HL-60 (cell line): ENCODE measurements around the gene CYP8B1.

Experiments used
- DNase-seq, 2 experiments: peaks; one replicate each; pipeline ENCODE4 v3.0.0-alpha.2; 2010 to 2020; ENCODE audit warnings: low read depth in 1 of 2, low spot score in 1 of 2
- H3K27ac ChIP-seq: fragments of 250-450 bp; sonication (Bioruptor Pico); replicated peaks from 2 replicates; pipeline ENCODE4 v1.5.1; 2020; ENCODE audit warnings: mild to moderate bottlenecking, moderate library complexity
- H3K27me3 ChIP-seq: fragments of 250-450 bp; sonication (Bioruptor Pico); 2 replicates; pipeline ENCODE4 v1.5.1; 2021; ENCODE audit warnings: mild to moderate bottlenecking, moderate library complexity; ENCODE audit not compliant: insufficient read depth, poor library complexity, severe bottlenecking
- H3K4me3 ChIP-seq: replicated peaks from 2 replicates; pipeline ENCODE4 v1.5.1; 2011; ENCODE audit warnings: mild to moderate bottlenecking, control low read depth, low read length; ENCODE audit not compliant: insufficient read depth
- GABPA ChIP-seq: IDR thresholded peaks from 2 replicates; pipeline ENCODE4 v1.6.1; 2012; ENCODE audit warnings: low read depth
- POLR2AphosphoS5 ChIP-seq: IDR thresholded peaks from 2 replicates; pipeline ENCODE4 v1.6.1; 2012; ENCODE audit warnings: low read depth
- SPI1 ChIP-seq: IDR thresholded peaks from 2 replicates; pipeline ENCODE4 v1.6.1; 2012; ENCODE audit warnings: low read depth, mild to moderate bottlenecking, borderline replicate concordance
- TF ChIP-seq, protein P1 (sequence below): IDR thresholded peaks from 2 replicates; pipeline ENCODE4 v1.6.1; 2012; ENCODE audit warnings: low read depth; ENCODE audit not compliant: insufficient replicate concordance
- TF ChIP-seq, protein P2 (sequence below): IDR thresholded peaks from one replicate; pipeline ENCODE4 v1.5.1; 2011; ENCODE audit warnings: low read length, control low read depth, inconsistent platforms; ENCODE audit not compliant: insufficient read depth

The CYP8B1 gene

DNA sequence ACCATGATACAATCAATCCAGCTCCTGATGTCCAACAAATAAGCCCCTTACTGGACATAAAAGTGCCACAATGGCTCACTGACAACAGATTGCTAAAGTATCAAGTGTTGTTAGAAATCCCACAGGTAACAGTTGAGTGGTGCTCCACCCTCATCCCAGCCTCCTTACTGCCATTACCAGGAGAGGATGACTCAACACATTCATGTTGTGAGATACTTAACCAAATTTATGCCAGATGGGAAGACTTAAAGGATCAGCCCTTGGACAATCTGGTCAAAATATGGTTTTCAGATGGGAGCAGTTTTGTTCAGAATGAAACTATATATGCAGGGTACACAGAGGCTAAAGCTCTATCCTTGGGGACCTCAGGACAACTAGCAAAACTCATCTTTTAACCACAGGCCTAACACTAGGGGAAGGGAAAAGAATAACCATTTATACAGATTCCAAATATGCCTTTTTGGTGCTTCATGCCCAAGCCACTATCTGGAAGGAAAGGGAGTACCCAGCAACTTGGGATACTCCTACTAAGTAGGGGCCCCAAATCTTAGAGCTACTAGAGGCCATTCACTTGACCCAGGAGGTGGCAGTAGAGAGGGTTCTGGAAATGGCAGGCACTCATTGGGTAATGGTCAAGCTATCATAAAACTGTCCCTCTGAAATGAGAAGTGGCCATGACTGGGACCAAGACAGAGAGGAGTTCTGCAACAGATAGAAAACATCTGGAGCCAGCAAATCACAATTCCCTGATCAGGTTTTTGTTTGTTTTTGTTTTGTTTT lies 23.4 kb upstream of the CYP8B1 start:
- no peaks in the 10 kb centered on the region for H3K27me3 ChIP-seq
- H3K4me3 ChIP-seq = no peak overlapping the region
- TF ChIP-seq, protein P1, sequence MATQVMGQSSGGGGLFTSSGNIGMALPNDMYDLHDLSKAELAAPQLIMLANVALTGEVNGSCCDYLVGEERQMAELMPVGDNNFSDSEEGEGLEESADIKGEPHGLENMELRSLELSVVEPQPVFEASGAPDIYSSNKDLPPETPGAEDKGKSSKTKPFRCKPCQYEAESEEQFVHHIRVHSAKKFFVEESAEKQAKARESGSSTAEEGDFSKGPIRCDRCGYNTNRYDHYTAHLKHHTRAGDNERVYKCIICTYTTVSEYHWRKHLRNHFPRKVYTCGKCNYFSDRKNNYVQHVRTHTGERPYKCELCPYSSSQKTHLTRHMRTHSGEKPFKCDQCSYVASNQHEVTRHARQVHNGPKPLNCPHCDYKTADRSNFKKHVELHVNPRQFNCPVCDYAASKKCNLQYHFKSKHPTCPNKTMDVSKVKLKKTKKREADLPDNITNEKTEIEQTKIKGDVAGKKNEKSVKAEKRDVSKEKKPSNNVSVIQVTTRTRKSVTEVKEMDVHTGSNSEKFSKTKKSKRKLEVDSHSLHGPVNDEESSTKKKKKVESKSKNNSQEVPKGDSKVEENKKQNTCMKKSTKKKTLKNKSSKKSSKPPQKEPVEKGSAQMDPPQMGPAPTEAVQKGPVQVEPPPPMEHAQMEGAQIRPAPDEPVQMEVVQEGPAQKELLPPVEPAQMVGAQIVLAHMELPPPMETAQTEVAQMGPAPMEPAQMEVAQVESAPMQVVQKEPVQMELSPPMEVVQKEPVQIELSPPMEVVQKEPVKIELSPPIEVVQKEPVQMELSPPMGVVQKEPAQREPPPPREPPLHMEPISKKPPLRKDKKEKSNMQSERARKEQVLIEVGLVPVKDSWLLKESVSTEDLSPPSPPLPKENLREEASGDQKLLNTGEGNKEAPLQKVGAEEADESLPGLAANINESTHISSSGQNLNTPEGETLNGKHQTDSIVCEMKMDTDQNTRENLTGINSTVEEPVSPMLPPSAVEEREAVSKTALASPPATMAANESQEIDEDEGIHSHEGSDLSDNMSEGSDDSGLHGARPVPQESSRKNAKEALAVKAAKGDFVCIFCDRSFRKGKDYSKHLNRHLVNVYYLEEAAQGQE = no peak
- no peak for TF ChIP-seq GABPA
- TF ChIP-seq, protein P2, sequence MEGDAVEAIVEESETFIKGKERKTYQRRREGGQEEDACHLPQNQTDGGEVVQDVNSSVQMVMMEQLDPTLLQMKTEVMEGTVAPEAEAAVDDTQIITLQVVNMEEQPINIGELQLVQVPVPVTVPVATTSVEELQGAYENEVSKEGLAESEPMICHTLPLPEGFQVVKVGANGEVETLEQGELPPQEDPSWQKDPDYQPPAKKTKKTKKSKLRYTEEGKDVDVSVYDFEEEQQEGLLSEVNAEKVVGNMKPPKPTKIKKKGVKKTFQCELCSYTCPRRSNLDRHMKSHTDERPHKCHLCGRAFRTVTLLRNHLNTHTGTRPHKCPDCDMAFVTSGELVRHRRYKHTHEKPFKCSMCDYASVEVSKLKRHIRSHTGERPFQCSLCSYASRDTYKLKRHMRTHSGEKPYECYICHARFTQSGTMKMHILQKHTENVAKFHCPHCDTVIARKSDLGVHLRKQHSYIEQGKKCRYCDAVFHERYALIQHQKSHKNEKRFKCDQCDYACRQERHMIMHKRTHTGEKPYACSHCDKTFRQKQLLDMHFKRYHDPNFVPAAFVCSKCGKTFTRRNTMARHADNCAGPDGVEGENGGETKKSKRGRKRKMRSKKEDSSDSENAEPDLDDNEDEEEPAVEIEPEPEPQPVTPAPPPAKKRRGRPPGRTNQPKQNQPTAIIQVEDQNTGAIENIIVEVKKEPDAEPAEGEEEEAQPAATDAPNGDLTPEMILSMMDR = no peak
- TF ChIP-seq POLR2AphosphoS5 = no peak
- no peak for TF ChIP-seq SPI1
- DNase-seq = no peak
- H3K27ac ChIP-seq = no peak overlapping the region

DNA sequence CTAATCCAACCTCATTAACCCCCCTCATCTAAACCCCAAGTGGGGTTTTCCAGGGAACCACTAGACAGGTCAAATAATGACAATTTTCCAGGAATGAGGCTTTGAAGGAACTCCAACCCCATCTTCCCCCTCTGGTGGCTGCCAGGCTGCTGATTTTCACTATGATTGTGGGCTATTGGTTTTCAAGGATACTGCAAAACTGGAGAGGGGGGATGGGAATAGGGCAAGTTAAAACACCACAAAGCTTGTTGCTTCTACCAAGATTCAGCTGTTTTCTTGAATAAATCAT lies 19.8 kb upstream of the CYP8B1 start:
- Histone ChIP-seq H3K27ac (no peak overlapping the region), H3K4me3 (no peak overlapping the region), H3K27me3 (no peaks in the 10 kb centered on the region)
- no peak for DNase-seq
- TF ChIP-seq SPI1 = no peak
- TF ChIP-seq, protein P2 = no peak

DNA sequence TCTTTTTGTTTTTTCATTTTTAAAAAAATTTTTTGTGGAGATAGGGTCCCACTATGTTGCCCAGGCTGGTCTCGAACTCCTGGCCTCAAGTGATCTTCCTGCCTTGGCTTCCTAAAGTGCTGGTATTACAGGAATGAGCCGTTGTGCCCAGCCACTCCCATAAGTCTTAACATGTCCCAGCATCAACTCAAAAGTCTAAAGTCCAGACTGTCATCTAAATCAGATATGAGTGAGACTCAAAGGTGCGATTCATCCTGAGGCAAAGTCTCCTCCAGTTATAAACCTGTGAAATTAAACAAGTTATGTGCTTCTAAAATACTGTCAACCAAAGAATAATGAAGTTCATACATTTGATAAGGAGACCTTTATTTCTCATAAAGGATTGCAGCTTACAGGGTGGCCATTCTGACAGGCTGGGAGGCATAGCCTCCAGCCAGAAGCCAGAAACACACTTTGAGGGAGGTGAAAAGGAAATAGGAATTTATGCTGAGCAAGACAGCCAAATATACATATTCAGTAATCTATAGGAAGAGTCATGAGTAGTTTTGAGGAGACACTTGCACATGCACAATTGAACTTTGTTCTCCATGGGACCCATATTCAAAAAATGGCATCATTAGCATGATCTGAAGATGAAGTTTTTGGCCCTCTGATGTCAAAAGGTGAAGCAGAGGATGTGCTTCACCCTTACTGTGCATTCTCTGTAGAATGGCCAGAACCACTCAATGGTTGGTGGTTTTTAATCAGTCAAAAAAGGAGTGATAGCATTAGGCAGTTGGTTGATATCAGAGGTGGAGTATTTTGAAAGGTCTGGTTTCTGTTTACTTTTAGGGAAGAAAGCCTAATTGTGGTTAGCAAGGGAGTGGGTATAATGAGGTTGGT lies 19.3 kb upstream of the CYP8B1 start:
- no peak overlapping the region for H3K27ac ChIP-seq
- no peak for DNase-seq
- no peaks in the 10 kb centered on the region for H3K27me3 ChIP-seq
- TF ChIP-seq POLR2AphosphoS5 = no peak
- no peak for TF ChIP-seq SPI1
- TF ChIP-seq, protein P2 = no peak
- TF ChIP-seq, protein P1 = no peak
- H3K4me3 ChIP-seq = no peak overlapping the region

DNA sequence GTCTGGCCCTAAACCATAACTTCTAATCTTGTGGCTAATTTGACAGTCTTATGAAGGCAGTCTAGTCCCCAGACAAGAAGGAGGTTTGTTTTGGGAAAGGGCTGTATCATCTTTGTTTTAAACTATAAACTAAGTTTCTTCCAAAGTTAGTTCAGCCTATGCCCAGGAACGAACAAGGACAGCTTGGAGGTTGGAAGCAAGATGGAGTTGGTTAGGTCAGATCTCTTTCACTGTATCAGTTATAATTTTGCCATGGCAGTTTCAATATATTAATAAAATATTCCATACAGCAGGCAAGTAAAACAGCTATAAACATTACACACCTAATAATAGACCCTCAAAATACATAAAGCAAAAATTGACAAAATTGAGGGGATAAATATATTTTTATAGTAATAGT lies 17.1 kb upstream of the CYP8B1 start:
- DNase-seq = no peak
- no peak overlapping the region for H3K4me3 ChIP-seq
- TF ChIP-seq, protein P1 = no peak
- TF ChIP-seq, protein P2 = no peak
- TF ChIP-seq GABPA (no peak), SPI1 (no peak), POLR2AphosphoS5 (no peak)
- H3K27me3 ChIP-seq = peaks cover 3% of the 10 kb centered on the region
- no peak overlapping the region for H3K27ac ChIP-seq
